G401 (cell line): Measurements from ENCODE around the gene RAP1GDS1. TPM values are rescaled to one million over a fixed set of nuclear protein-coding genes. Genes with fewer than 3 reads are reported as not detected.

Experiments used
- total RNA-seq: library from RNA; depleted of rRNA; stranded (reverse); fragments of >200 nt; shearing (Covaris generic); gene quantifications from 2 replicates; pipeline ENCODE4 v1.2.3, GENCODE V29; 2014; rRNA removed

RAP1GDS1 gene
- total RNA-seq, 1 experiment from 2014 or later, result 71.2 TPM

Other genes starting within 250 kb of the RAP1GDS1 start
- gene STPG2, start 117.9 kb upstream of the RAP1GDS1 start, total RNA-seq, result 0.12 TPM in 1 of 2 replicates, not detected in the other